Right lobe of liver (tissue), 6 donors: Measurements from ENCODE around the gene TIMP4. TPM values are rescaled to one million over a fixed set of nuclear protein-coding genes. Genes with fewer than 3 reads are reported as not detected.

Source experiments
- ATAC-seq, 4 donors: fragments of 200-7000 bp; cut with Tn5 transposase; one replicate each; pipeline ENCODE4 v1.9.1; 2020; ENCODE audit warnings: mild to moderate bottlenecking in 4 of 4, moderate library complexity in 4 of 4
- DNase-seq, 3 donors: peaks; one replicate each; pipeline ENCODE4 v3.0.0-alpha.2; 2020
- H3K27ac ChIP-seq, 3 donors: fragments of 200-600 bp; one replicate each; pipeline ENCODE4 v1.8.0; 2022
- H3K27me3 ChIP-seq, 2 donors: fragments of 200-600 bp; one replicate each; pipeline ENCODE4 v1.8.0; 2022
- H3K36me3 ChIP-seq, 4 donors: fragments of 200-600 bp; sonication (generic) in 1 of 4; one replicate each; pipeline versions ENCODE4 v1.5.1 to v1.8.0; 2017 to 2022; ENCODE audit warnings: control low read depth in 1 of 4
- H3K4me1 ChIP-seq, 4 donors: fragments of 200-600 bp; sonication (generic) in 1 of 4; one replicate each; pipeline versions ENCODE4 v1.5.1 to v1.8.0; 2017 to 2022; ENCODE audit warnings: control low read depth in 1 of 4
- H3K4me3 ChIP-seq, 3 donors: fragments of 200-600 bp; one replicate each; pipeline ENCODE4 v1.8.0; 2022
- H3K9me3 ChIP-seq, 4 donors: fragments of 200-600 bp; sonication (generic) in 1 of 4; one replicate each; pipeline versions ENCODE4 v1.5.1 to v1.8.0; 2017 to 2022; ENCODE audit warnings: control low read depth in 1 of 4
- CTCF ChIP-seq, 4 donors: fragments of 200-600 bp in 3 of 4; fragments of 450-650 bp in 1 of 4; IDR thresholded peaks; one replicate each; pipeline versions ENCODE4 v1.5.1 to v1.8.0; 2016 to 2022; ENCODE audit warnings: antibody characterized with exemption in 4 of 4, mild to moderate bottlenecking in 2 of 4
- POLR2A ChIP-seq: fragments of 450-650 bp; IDR thresholded peaks from one replicate; pipeline ENCODE4 v1.6.1; 2017; ENCODE audit warnings: antibody characterized with exemption, mild to moderate bottlenecking
- WGBS: methylation state at CpG from one replicate; pipeline ENCODE4 v1.1.6; 2018; ENCODE audit warnings: low coverage, low lambda C conversion rate; ENCODE audit not compliant: insufficient coverage; ENCODE audit errors: missing lambda C conversion rate; 5-methylcytosine and 5-hydroxymethylcytosine counted together
- intact Hi-C, 2 donors: fragments of 100-400 bp; cut with DNase I; formaldehyde crosslinking; loops; one replicate each; pipeline versions ENCODE4 v1.11.2 to v1.14.1; 2022
- total RNA-seq, 6 experiments: library from RNA; depleted of rRNA in 2 of 6; stranded (reverse); fragments of >200 nt in 2 of 6; fragmentation: NEBNext Ultra II Directional in 3 of 6; extraction: Animal tissue kit (Norgen Biotek cat#: 25700) in 3 of 6; gene quantifications; one replicate each; pipeline versions ENCODE4 v1.1.0 to v1.2.4, GENCODE V29; 2016 to 2023
- donor health status: DM: no; HTN: yes; CAD: no.
- donor health status: DM: no; HTN: no; CAD: no.
- donor health status: DM: no; HTN: no; CAD: no.
- donor health status: DM: no; HTN: yes; CAD: no.
- donor health status: DM: no; HTN: yes; CAD: no.

TIMP4 gene
- total RNA-seq, 6 experiments from 2014 or later: 0.35 to 2.2 (median 0.66) TPM; not detected in 1

DNA sequence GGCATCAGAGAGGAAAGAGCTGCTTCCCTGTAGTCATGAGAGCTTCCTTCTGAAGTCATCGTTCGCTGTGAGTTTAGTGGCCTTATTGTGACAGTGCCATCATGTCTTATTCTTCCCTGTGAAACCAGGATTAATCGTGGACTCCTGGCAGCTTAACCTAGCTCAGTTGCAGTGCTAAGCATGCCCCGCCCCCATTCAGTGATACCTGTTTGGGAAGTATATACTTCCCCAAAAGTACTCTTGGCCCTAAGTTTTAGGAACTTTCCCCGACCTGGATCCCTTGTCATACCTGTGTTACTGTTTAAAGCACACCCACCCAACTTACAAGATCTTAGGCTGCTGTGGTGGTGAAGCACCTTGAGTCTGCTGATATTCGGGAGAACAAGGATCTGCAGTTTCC lies 32.1 kb upstream of the TIMP4 start:
- no peak for ATAC-seq
- 67% methylated on average over 3 of the region's 6 CpGs for whole genome bisulfite sequencing

GRCh38 chr3:12190221-12190807 lies 31.6 kb upstream of the TIMP4 start:
- WGBS: 88% methylated on average over 6 of the region's 9 CpGs
- Histone ChIP-seq H3K27ac (no peak overlapping the region), H3K4me3 (no peak overlapping the region), H3K4me1 (peaks cover 0 to 9% (median 0%) of the 10 kb centered on the region in 4 donors), H3K9me3 (no peaks in the 10 kb centered on the region), H3K27me3 (no peaks in the 10 kb centered on the region), H3K36me3 (no peaks in the 10 kb centered on the region)
- DNase-seq: no peak
- intact Hi-C loops: no loop called here
- TF ChIP-seq CTCF (IDR thresholded peaks at IDR 0.05): no peak
- no peak for TF ChIP-seq POLR2A
- no peak for ATAC-seq

More for the DNA sequence above, 32.1 kb upstream of the TIMP4 start:
- DNase-seq: no peak
- intact Hi-C loops: no loop called here
- Histone ChIP-seq H3K27me3 (no peaks in the 10 kb centered on the region), H3K36me3 (no peaks in the 10 kb centered on the region), H3K27ac (no peak overlapping the region), H3K4me1 (peaks cover 0 to 9% (median 0%) of the 10 kb centered on the region in 4 donors), H3K9me3 (no peaks in the 10 kb centered on the region), H3K4me3 (no peak overlapping the region)
- TF ChIP-seq POLR2A (no peak), CTCF (IDR thresholded peaks at IDR 0.05) (no peak)

- H3K27me3 ChIP-seq: no peaks in the 10 kb centered on the region
- intact Hi-C loops: no loop called here
- WGBS: 90% methylated on average over 2 of the region's 8 CpGs
Observed at GRCh38 chr3:12188681-12189287, 30.1 kb upstream of the TIMP4 start.

DNA sequence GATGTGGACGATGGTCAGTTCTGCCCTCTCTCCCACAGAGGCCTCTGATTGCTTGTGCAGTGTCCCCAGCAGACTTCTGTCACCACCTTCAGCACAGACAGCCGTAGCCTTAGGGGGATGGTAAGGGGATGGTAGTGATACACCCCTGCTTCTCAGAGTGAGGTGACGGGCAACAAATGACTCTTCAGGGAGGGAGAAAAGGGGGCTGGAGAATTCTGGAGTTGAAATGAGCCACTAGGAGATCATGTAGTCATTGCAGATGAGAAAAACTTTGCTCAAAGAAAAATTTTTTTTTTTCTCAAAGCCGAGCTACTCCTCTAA lies 29.6 kb upstream of the TIMP4 start:
- Histone ChIP-seq H3K36me3 (no peaks in the 10 kb centered on the region), H3K27me3 (no peaks in the 10 kb centered on the region), H3K27ac (no peak overlapping the region), H3K9me3 (no peaks in the 10 kb centered on the region), H3K4me1 (peaks cover 0 to under 1% (median 0%) of the 10 kb centered on the region in 4 donors), H3K4me3 (no peak overlapping the region)
- DNase-seq (no peak), ATAC-seq (peak in 3 of 4 donors; percentile 12 to 25 (median 16))
- WGBS: 76% methylated on average over 4 of the region's 4 CpGs
- intact Hi-C loops: no loop called here
- no peak for TF ChIP-seq CTCF (IDR thresholded peaks at IDR 0.05)
- TF ChIP-seq POLR2A: no peak

More at GRCh38 chr3:12188681-12189287, 30.1 kb upstream of the TIMP4 start:
- Histone ChIP-seq H3K27ac (no peak overlapping the region), H3K4me3 (no peak overlapping the region), H3K9me3 (no peaks in the 10 kb centered on the region), H3K4me1 (peaks cover 0 to 4% (median 0%) of the 10 kb centered on the region in 4 donors), H3K36me3 (no peaks in the 10 kb centered on the region)
- TF ChIP-seq POLR2A (no peak), CTCF (IDR thresholded peaks at IDR 0.05) (no peak)
- DNase-seq (no peak), ATAC-seq (no peak)
